ENCODE results near the gene SLC44A1.

GRCh38 chr9:105359892-105360291, 115.4 kb downstream of the SLC44A1 start:
- TF ChIP-seq POLR2AphosphoS5 (IDR thresholded peaks at IDR 0.05; ENCODE audit: low read depth) = no peak
- TF ChIP-seq CTCF (IDR thresholded peaks at IDR 0.05; ENCODE audit: insufficient read depth, low read length) = no peak
- no peak for TF ChIP-seq REST (IDR thresholded peaks at IDR 0.05; ENCODE audit: insufficient replicate concordance, low read depth)
